HUES64 (cell line): Measurements from ENCODE around the gene TMEM138.
A peak's percentile ranks its signal among the peaks of the same experiment; 100 is the strongest.

Source experiments
- H3K27ac ChIP-seq: 2 replicates; pipeline ENCODE4 v1.7.0; 2013; ENCODE audit warnings: low read depth, low read length, inconsistent platforms
- H3K27me3 ChIP-seq: 2 replicates; pipeline ENCODE4 v1.6.1; 2013; ENCODE audit warnings: mild to moderate bottlenecking, low read length; ENCODE audit not compliant: insufficient read depth
- H3K36me3 ChIP-seq: 2 replicates; pipeline ENCODE4 v1.6.1; 2013; ENCODE audit warnings: mild to moderate bottlenecking, low read length; ENCODE audit not compliant: insufficient read depth
- H3K4me1 ChIP-seq: 2 replicates; pipeline ENCODE4 v1.6.1; 2013; ENCODE audit warnings: mild to moderate bottlenecking, low read length, moderate library complexity; ENCODE audit not compliant: insufficient read depth
- H3K4me3 ChIP-seq: 2 replicates; pipeline ENCODE4 v1.5.1; 2013; ENCODE audit warnings: mild to moderate bottlenecking, low read length, moderate library complexity
- H3K9ac ChIP-seq: 2 replicates; pipeline ENCODE4 v1.6.1; 2013; ENCODE audit warnings: mild to moderate bottlenecking, low read depth, low read length
- H3K9me3 ChIP-seq: 2 replicates; pipeline ENCODE4 v1.6.1; 2013; ENCODE audit warnings: low read depth, low read length; ENCODE audit not compliant: insufficient read depth
- WGBS: fragments of 150-250, 120-280 bp; methylation state at CpG from one replicate; pipeline ENCODE4 v1.1.7; 2013; ENCODE audit warnings: missing lambda C conversion rate; 5-methylcytosine and 5-hydroxymethylcytosine counted together

Gene TMEM138

GRCh38 chr11:61353131-61354067 lies 8.8 kb upstream of the TMEM138 start:
- Histone ChIP-seq H3K27ac (no peak overlapping the region), H3K9me3 (no peaks in the 10 kb centered on the region), H3K36me3 (peaks cover 26% of the 10 kb centered on the region), H3K9ac (no peak overlapping the region), H3K4me1 (no peaks in the 10 kb centered on the region), H3K4me3 (no peak overlapping the region), H3K27me3 (no peaks in the 10 kb centered on the region)
- WGBS: 93% methylated on average over 15 of the region's 15 CpGs

- 100% methylated on average over 2 of the region's 2 CpGs for WGBS
- Histone ChIP-seq H3K4me1 (no peaks in the 10 kb centered on the region), H3K4me3 (no peak overlapping the region), H3K36me3 (peaks cover 19% of the 10 kb centered on the region), H3K9me3 (no peaks in the 10 kb centered on the region), H3K9ac (no peak overlapping the region), H3K27me3 (no peaks in the 10 kb centered on the region), H3K27ac (no peak overlapping the region)
These were observed 8.0 kb upstream of the TMEM138 start for GRCh38 chr11:61354208-61354607.

- Histone ChIP-seq H3K4me3 (no peak overlapping the region), H3K27ac (no peak overlapping the region), H3K36me3 (peaks cover 13% of the 10 kb centered on the region), H3K27me3 (no peaks in the 10 kb centered on the region), H3K9me3 (no peaks in the 10 kb centered on the region), H3K9ac (no peak overlapping the region), H3K4me1 (no peaks in the 10 kb centered on the region)
- 95% methylated on average over 4 of the region's 4 CpGs for WGBS
These were observed 5.5 kb upstream of the TMEM138 start for GRCh38 chr11:61356706-61357105.

GRCh38 chr11:61357233-61357893 lies 4.8 kb upstream of the TMEM138 start:
- H3K9ac ChIP-seq: no peak overlapping the region
- H3K4me1 ChIP-seq: no peaks in the 10 kb centered on the region
- H3K36me3 ChIP-seq: peaks cover 9% of the 10 kb centered on the region; the same call in 1 of the 2 replicates
- H3K27ac ChIP-seq: no peak overlapping the region
- WGBS: 93% methylated on average over 9 of the region's 9 CpGs
- H3K27me3 ChIP-seq: no peaks in the 10 kb centered on the region
- H3K9me3 ChIP-seq: no peaks in the 10 kb centered on the region
- no peak overlapping the region for H3K4me3 ChIP-seq

GRCh38 chr11:61357894-61358239 lies 4.3 kb upstream of the TMEM138 start:
- 95% methylated on average over 6 of the region's 6 CpGs for WGBS
- Histone ChIP-seq H3K27ac (no peak overlapping the region), H3K36me3 (peaks cover 5% of the 10 kb centered on the region; the same call in 1 of the 2 replicates), H3K9ac (no peak overlapping the region), H3K4me1 (no peaks in the 10 kb centered on the region), H3K27me3 (no peaks in the 10 kb centered on the region), H3K9me3 (no peaks in the 10 kb centered on the region), H3K4me3 (no peak overlapping the region)

GRCh38 chr11:61358566-61358965 lies 3.6 kb upstream of the TMEM138 start:
- no peak overlapping the region for H3K27ac ChIP-seq
- H3K4me3 ChIP-seq: no peak overlapping the region
- peaks cover 3% of the 10 kb centered on the region for H3K36me3 ChIP-seq
- H3K4me1 ChIP-seq: no peaks in the 10 kb centered on the region
- no peaks in the 10 kb centered on the region for H3K27me3 ChIP-seq
- WGBS: 98% methylated on average over 9 of the region's 11 CpGs
- H3K9me3 ChIP-seq: no peaks in the 10 kb centered on the region
- H3K9ac ChIP-seq: no peak overlapping the region

GRCh38 chr11:61359516-61359915 lies 2.7 kb upstream of the TMEM138 start:
- 96% methylated on average over 6 of the region's 6 CpGs for WGBS
- Histone ChIP-seq H3K27ac (no peak overlapping the region), H3K9me3 (no peaks in the 10 kb centered on the region), H3K27me3 (no peaks in the 10 kb centered on the region), H3K4me1 (no peaks in the 10 kb centered on the region), H3K4me3 (no peak overlapping the region), H3K9ac (no peak overlapping the region), H3K36me3 (peaks cover 11% of the 10 kb centered on the region)

- Histone ChIP-seq H3K4me1 (no peaks in the 10 kb centered on the region), H3K36me3 (peaks cover 24% of the 10 kb centered on the region), H3K9me3 (no peaks in the 10 kb centered on the region), H3K4me3 (peak overlapping the region; percentile 80), H3K27ac (peak overlapping the region; percentile 100), H3K27me3 (no peaks in the 10 kb centered on the region), H3K9ac (peak overlapping the region; percentile 99)
- 6% methylated on average over 22 of the region's 22 CpGs for WGBS
These were observed 885 bp upstream of the TMEM138 start for GRCh38 chr11:61361237-61361740.

- H3K9me3 ChIP-seq: no peaks in the 10 kb centered on the region
- peaks cover 37% of the 10 kb centered on the region for H3K36me3 ChIP-seq
- H3K4me3 ChIP-seq: peak overlapping the region; percentile 80
- H3K27me3 ChIP-seq: no peaks in the 10 kb centered on the region
- under 1% methylated on average over 12 of the region's 12 CpGs for WGBS
- peak overlapping the region; percentile 100 for H3K27ac ChIP-seq
- no peaks in the 10 kb centered on the region for H3K4me1 ChIP-seq
- peak overlapping the region; percentile 99 for H3K9ac ChIP-seq
These were observed 335 bp downstream of the TMEM138 start for GRCh38 chr11:61362542-61362875.

GRCh38 chr11:61364012-61364675 lies 2.0 kb downstream of the TMEM138 start:
- Histone ChIP-seq H3K9me3 (no peaks in the 10 kb centered on the region), H3K4me3 (no peak overlapping the region), H3K36me3 (peaks cover 52% of the 10 kb centered on the region), H3K9ac (no peak overlapping the region), H3K27ac (no peak overlapping the region), H3K27me3 (no peaks in the 10 kb centered on the region), H3K4me1 (no peaks in the 10 kb centered on the region)
- 95% methylated on average over 5 of the region's 5 CpGs for WGBS

GRCh38 chr11:61367406-61367805 lies 5.2 kb downstream of the TMEM138 start:
- H3K4me1 ChIP-seq: no peaks in the 10 kb centered on the region
- no peaks in the 10 kb centered on the region for H3K27me3 ChIP-seq
- H3K27ac ChIP-seq: no peak overlapping the region
- no peak overlapping the region for H3K9ac ChIP-seq
- WGBS: 99% methylated on average over 6 of the region's 6 CpGs
- no peak overlapping the region for H3K4me3 ChIP-seq
- H3K9me3 ChIP-seq: peaks cover 9% of the 10 kb centered on the region; the same call in 1 of the 2 replicates
- H3K36me3 ChIP-seq: peaks cover 73% of the 10 kb centered on the region
